GM18951 (cell line): ENCODE data around the gene ATP5F1E.

Source experiments
- POLR2A ChIP-seq: IDR thresholded peaks from 4 replicates; pipeline ENCODE4 v1.6.1; 2011; ENCODE audit warnings: mild to moderate bottlenecking; ENCODE audit not compliant: insufficient read length, insufficient read depth; ENCODE audit errors: extremely low read depth
- in situ Hi-C: fragments of 300-500 bp; cut with MboI; formaldehyde crosslinking; loops from one replicate; pipeline ENCODE4 v1.12.0; 2022; ENCODE audit warnings: low sequenced_read_pairs, mixed read lengths, inconsistent platforms; ENCODE audit not compliant: unreplicated experiment

Gene ATP5F1E

GRCh38 chr20:59010995-59011873, 20.9 kb downstream of the ATP5F1E start:
- TF ChIP-seq POLR2A: no peak
- in situ Hi-C loops: no loop called here

GRCh38 chr20:59010321-59010994, 21.7 kb downstream of the ATP5F1E start:
- no peak for TF ChIP-seq POLR2A
- in situ Hi-C loops: no loop called here

- TF ChIP-seq POLR2A: no peak
- in situ Hi-C loops: no loop called here
These were observed 23.3 kb downstream of the ATP5F1E start for GRCh38 chr20:59008715-59009336.

- in situ Hi-C loops: no loop called here
These were observed 24.2 kb downstream of the ATP5F1E start for GRCh38 chr20:59007665-59008511.

GRCh38 chr20:59006864-59007664, 25.1 kb downstream of the ATP5F1E start, which contains the start of gene CTSZ:
Gene CTSZ (minus strand): TSS chr20:59007254. CDS start chr20:59007128, 126 bp downstream.
- TF ChIP-seq POLR2A: peak; percentile 86
- in situ Hi-C loops: no loop called here

More at GRCh38 chr20:59007665-59008511, 24.2 kb downstream of the ATP5F1E start:
- peak; percentile 39 for TF ChIP-seq POLR2A

GRCh38 chr20:59006167-59006863, 25.8 kb downstream of the ATP5F1E start:
- TF ChIP-seq POLR2A: peak; percentile 2
- in situ Hi-C loops: no loop called here

GRCh38 chr20:59005523-59006166, 26.5 kb downstream of the ATP5F1E start:
- in situ Hi-C loops: no loop called here
- no peak for TF ChIP-seq POLR2A

GRCh38 chr20:59004763-59005522, 27.2 kb downstream of the ATP5F1E start:
- in situ Hi-C loops: no loop called here
- peak; percentile 47 for TF ChIP-seq POLR2A

GRCh38 chr20:59004493-59004762, 27.7 kb downstream of the ATP5F1E start:
- no peak for TF ChIP-seq POLR2A
- in situ Hi-C loops: no loop called here

GRCh38 chr20:59003836-59004492, 28.2 kb downstream of the ATP5F1E start:
- in situ Hi-C loops: no loop called here
- no peak for TF ChIP-seq POLR2A
